ENCODE data around the gene GALNT16. TPM values are rescaled to one million over a fixed set of nuclear protein-coding genes. Genes with fewer than 3 reads are reported as not detected.
A peak's percentile ranks its signal among the peaks of the same experiment; 100 is the strongest.
"Not testable (repeated sequence)": the region's sequence is repeated elsewhere in the genome, so short reads cannot be mapped to it uniquely, and the experiment has no call there.

GALNT16 gene
- total RNA-seq, 1 donor from 2014 or later: 4.1 TPM

GRCh38 chr14:69285661-69286255, 25.8 kb downstream of the GALNT16 start:
- no peak for DNase-seq (ENCODE audit: low spot score)

- no peak for DNase-seq (ENCODE audit: low spot score)
Measured at GRCh38 chr14:69287098-69288010, 27.4 kb downstream of the GALNT16 start.

DNA sequence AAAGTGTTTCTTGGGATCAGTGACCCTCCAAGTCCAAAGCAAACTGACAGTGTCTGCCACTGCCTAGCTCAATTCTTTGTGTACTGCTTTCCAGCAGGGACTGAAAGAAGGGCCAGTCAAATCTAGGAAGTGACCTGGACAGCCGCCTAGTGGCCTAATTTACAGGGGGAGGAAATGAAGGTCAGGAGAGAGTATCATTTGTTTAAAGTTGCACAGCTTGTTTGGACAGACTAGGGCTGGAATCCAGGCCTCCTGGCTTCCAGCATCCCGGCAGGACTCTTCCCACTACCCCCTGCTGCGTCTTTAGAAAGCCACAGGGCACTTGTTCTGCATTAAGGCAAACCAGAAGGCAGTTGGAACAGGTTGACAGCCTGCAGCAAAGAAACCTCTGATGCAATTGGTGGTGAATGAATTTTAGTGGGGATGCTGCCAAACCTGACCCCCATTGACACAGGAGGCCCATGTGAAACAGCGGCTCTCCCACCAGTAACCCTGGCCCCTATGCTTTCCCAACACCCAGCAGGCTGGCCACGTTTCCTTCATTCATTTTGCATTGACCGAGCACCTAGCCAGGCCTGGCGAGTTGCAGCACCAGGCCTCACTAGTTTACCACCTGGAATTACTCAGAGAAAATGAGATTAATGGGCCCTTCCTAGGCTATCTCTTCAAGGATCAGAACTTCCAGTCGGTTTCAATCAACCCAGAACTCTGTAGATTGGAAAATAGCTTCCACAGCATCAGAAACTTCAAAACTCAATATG, 28.2 kb downstream of the GALNT16 start:
- peak; percentile 32 for DNase-seq (ENCODE audit: low spot score)

GRCh38 chr14:69288956-69289705, 29.2 kb downstream of the GALNT16 start:
- no peak for DNase-seq (ENCODE audit: low spot score)

- DNase-seq (ENCODE audit: low spot score): no peak
Measured at GRCh38 chr14:69289811-69290520, 30.0 kb downstream of the GALNT16 start.

DNA sequence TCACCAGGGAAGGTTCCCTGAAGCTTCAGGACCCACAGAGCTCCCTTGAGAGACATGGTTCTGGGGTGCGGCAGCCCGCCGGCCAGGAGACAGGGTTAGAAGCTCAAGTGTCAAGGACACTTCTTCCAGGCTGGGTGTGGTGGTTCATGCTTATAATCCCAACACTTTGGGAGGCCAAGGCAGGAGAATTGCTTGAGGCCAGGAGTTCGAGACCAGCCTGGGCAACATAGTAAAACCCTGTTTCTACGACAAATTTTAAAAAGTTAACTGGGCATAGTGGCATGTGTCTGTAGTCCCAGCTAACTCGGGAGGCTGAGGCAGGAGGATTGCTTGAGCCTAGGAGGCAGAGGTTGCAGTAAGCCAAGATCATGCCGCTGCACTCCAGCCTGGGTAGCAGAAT, 30.9 kb downstream of the GALNT16 start:
- not testable (repeated sequence) for DNase-seq (ENCODE audit: low spot score)

DNA sequence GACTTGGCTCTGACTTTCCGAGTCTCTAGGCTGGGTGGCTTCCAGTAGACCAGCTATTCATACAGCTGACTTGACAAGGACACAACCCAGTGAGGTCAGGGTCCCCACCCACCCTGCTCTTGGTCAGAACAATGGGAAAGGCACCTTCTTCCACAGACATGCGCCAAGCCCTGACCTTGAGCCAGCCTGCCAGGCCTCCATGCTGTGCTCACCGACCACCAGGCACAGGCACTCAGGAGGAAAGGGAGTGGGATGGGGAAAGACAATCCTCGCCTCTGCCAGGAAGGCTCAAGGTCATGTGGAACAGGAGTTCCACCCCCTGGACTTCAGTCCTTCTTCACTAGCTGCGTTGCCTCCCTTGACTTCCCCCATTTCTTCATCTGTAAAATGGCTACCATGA, 31.4 kb downstream of the GALNT16 start:
- DNase-seq (ENCODE audit: low spot score): no peak

DNA sequence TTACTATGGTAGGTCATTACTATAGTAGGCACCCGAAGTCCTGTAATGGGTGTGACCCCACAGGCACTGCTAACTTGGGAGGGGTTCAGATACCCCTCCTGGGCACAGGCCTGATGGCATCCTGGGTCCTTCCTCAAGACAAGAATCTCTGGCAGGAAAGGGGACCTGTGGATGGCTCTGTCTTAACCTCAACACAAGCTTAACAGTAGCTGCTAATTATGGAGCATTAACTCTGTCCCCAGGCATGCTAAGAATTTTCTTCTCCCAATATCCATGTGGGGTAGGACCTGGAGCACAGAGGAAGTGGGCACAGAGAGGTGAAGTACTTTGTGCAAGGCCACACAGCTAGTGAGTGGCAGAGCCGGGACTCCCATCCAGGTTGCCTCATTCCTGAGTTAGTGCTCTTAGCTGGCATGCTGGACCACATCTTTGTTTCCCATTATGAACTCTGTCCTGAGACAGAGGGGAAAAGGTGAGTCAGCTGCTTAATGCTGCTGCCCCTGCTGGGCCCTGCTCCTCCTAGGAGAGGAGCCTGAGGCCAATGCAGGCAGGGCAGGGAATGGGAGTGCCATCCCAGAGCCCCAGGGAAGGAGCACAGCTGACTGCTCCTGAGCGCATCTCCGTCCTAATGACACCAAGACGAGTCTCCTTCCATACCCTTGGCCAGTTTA, 32.1 kb downstream of the GALNT16 start:
- no peak for DNase-seq (ENCODE audit: low spot score)

GRCh38 chr14:69298131-69299071, 38.4 kb downstream of the GALNT16 start:
- no peak for DNase-seq (ENCODE audit: low spot score)

GRCh38 chr14:69299286-69300035, 39.5 kb downstream of the GALNT16 start:
- DNase-seq (ENCODE audit: low spot score): no peak

- DNase-seq (ENCODE audit: low spot score): no peak
Measured at GRCh38 chr14:69300601-69301221, 40.8 kb downstream of the GALNT16 start.

DNA sequence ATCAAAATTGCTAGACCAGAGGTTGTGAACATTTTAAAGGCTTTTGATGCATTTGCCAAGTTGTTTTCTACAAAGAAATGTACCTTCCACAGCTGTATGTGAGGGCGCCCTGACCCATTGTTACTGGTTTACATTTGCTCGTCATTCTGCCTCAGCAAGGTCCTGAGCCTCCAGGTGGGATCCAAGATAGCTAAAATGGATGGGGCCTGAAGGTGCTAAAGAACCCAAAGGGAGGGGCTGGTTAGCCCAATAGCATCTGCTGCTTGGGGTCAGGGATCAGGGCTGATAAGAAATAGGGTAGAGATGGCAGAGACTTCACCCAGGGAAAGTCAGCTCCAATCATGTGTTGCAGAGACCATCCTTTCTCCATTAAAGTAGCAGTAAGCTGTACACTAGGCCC, 43.1 kb downstream of the GALNT16 start:
- no peak for DNase-seq (ENCODE audit: low spot score)

DNA sequence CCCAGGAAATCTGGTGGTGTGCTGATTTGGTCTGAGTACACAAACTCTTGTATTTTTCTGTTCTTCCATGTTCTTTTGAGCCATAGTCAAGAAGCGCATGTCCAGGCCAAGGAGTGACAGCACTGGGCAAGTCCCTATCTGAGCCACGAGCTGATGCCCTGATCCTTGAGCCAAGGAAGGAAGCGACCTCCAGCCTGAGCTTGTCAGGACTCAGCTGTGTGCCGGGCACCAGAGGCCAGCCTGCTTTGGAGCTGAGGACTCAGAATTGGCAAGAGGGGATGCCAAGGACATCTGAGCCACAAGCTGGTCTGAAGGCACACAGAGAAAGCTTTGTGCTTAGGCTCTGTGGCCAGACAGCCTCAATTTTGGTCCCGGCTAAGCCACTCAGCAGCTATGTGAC, 52.6 kb downstream of the GALNT16 start:
- DNase-seq (ENCODE audit: low spot score): no peak

DNA sequence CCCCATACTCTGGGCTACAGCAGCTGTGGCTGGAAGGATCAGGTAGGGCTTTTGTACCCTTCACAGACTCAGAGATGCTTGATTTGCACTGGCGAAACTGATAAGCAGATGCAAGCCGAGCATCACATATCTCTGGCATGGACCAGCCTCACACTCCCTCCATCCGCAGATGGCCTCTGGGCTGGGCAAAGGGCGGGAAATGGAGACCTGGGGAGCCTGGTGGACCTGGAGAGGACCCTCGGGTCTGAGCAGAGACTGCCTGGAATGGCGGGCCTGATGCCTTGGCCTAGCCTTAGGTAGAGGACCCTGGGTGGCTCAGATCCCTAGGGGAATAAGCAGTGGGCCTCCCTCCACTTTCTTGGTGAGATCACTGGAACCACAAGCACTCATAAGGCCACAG, 53.2 kb downstream of the GALNT16 start:
- DNase-seq (ENCODE audit: low spot score): no peak

- no peak for DNase-seq (ENCODE audit: low spot score)
Measured at GRCh38 chr14:69314327-69314726, 54.4 kb downstream of the GALNT16 start.

DNA sequence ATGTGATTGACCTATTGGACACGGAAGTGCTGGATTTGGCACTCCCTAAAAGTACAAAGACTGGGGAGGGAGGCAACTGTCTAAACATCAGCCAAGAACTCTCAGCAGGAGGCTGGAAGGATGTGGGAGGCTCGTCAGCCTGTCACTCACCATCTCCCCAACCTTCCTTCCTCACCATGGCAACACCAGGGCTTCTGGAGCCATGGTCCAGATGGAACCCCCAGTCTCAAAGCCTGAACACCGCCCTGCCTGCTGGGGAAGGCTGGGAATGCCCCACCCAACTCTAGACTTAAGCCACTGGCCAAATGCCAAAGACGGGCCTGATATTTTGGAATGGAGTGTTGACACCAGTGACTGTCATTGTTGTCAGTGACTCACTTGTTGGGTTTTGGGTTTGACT, 55.3 kb downstream of the GALNT16 start:
- DNase-seq (ENCODE audit: low spot score): no peak

DNA sequence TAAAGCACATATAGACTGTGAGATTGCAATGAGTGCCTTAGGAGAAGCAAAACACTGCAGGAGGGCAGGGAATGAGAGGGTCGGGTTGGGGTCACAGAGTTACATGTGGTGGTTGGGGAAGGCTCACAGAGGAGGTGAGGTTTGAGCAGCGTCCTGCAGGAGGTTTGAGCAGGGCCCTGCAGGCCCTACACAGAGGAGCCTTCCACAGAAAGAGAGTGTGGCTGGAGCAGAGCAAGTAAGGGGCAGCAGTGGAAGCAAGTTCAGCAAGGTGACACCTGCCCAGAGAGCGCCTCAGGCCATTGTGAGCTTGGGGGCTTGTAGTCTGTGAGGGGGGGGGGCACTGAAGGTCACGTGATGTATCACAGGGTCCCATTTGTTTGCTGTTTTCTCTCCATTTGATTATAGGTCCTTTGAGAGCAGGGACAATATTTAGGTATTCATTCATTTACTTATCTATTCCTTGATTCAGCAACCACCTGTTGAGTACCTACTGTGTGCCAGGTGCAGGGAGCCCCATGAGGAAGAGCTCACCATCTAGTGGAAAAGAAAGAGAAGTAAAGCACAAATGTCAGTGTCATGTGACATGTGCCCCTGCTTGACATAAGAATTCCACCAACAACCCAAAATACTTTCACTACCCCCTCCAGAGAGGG, 56.6 kb downstream of the GALNT16 start:
- DNase-seq (ENCODE audit: low spot score): no peak

Data from mucosa of gallbladder (tissue), 1 donor.